Lower leg skin (tissue), 3 donors: ENCODE results near the gene STAT6.

Experiments
- POLR2A ChIP-seq, 2 donors: fragments of 450-650 bp; IDR thresholded peaks; one replicate each; pipeline ENCODE4 v1.6.1; 2016 to 2017; ENCODE audit warnings: antibody characterized with exemption in 2 of 2, mild to moderate bottlenecking in 1 of 2, moderate library complexity in 1 of 2
- TF ChIP-seq, protein P1 (sequence below), 3 donors: fragments of 450-650 bp; IDR thresholded peaks; one replicate each; pipeline ENCODE4 v1.5.1; 2016; ENCODE audit warnings: antibody characterized with exemption in 3 of 3, mild to moderate bottlenecking in 3 of 3, moderate library complexity in 2 of 3

DNA sequence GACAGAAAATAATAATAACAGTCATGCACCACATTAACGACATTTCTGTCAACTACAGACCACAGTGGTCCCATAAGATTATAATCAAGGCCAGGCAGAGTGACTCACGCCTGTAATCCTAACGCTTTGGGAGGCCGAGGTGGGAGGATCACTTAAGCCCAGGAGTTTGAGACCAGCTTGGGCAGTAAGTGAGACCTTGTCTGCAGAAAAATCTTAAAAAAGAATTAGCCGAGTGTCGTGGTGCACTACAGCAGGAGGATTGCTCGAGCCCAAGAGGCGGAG lies 13.7 kb downstream of the STAT6 start:
- TF ChIP-seq, protein P1, sequence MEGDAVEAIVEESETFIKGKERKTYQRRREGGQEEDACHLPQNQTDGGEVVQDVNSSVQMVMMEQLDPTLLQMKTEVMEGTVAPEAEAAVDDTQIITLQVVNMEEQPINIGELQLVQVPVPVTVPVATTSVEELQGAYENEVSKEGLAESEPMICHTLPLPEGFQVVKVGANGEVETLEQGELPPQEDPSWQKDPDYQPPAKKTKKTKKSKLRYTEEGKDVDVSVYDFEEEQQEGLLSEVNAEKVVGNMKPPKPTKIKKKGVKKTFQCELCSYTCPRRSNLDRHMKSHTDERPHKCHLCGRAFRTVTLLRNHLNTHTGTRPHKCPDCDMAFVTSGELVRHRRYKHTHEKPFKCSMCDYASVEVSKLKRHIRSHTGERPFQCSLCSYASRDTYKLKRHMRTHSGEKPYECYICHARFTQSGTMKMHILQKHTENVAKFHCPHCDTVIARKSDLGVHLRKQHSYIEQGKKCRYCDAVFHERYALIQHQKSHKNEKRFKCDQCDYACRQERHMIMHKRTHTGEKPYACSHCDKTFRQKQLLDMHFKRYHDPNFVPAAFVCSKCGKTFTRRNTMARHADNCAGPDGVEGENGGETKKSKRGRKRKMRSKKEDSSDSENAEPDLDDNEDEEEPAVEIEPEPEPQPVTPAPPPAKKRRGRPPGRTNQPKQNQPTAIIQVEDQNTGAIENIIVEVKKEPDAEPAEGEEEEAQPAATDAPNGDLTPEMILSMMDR (IDR thresholded peaks at IDR 0.05): no peak
- TF ChIP-seq POLR2A (IDR thresholded peaks at IDR 0.05): no peak
